NCI-H2171 (cell line): ENCODE results near the gene KIF2A.

ENCODE experiments used
- DNase-seq: peaks from one replicate; lab custom pipeline; 2025; lab: John Stamatoyannopoulos, UW

The KIF2A gene

DNA sequence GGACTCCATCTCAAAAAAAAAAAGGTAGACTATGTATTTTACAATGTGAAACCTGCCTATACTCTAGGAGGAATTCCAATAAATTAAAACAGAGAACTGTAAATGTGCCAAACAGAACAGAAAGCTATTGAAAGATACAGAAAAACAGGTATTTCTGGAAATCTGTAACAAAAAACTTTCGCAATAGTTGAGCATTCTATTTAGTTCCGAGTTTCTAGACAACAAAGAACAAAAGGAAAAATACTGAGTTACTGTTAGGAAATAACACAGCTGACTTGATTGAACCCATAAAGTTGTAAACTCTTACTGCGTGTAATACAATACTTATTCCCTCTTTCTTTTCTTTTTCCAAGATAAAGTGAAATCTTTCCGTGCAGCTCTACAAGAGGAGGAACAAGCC, 79.1 kb downstream of the KIF2A start:
- no peak for DNase-seq

DNA sequence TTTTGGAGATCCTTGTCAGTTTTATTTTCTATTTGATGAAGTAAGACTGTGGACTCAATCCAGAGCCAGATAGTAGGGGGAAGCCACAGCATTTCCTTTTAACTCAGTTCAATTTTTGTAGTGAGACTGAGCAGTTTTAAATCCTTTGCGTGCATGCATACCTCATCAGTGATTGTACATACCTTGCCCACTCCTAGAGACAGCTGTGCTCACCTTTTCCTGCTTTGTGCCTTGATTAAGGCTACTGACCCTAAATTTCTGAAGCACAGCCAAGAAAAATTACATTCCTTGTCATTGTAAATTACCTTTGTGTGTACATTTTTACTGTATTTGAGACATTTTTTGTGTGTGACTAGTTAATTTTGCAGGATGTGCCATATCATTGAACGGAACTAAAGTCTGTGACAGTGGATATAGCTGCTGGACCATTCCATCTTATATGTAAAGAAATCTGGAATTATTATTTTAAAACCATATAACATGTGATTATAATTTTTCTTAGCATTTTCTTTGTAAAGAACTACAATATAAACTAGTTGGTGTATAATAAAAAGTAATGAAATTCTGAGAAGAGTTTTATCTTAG, 79.9 kb downstream of the KIF2A start:
- DNase-seq, result no peak

DNA sequence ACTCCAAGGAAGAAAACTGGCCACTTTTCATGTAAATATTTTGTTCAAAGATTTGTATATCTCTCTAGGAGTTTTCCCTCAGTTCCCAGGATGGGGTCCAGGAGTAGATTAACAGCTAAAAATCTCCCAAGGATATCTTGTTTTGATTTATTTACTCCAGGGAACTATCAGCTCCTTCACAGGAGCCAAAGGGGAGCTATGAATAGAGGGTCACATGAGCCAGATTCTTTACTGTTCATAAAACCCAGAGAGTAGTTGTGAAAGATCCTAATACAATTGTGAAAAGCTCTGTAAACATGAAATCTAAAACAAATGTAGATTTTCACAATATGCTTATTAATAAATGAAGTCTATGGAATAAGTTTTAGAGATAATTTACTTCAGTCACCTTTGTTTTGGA, 80.8 kb downstream of the KIF2A start:
- DNase-seq, result no peak

DNA sequence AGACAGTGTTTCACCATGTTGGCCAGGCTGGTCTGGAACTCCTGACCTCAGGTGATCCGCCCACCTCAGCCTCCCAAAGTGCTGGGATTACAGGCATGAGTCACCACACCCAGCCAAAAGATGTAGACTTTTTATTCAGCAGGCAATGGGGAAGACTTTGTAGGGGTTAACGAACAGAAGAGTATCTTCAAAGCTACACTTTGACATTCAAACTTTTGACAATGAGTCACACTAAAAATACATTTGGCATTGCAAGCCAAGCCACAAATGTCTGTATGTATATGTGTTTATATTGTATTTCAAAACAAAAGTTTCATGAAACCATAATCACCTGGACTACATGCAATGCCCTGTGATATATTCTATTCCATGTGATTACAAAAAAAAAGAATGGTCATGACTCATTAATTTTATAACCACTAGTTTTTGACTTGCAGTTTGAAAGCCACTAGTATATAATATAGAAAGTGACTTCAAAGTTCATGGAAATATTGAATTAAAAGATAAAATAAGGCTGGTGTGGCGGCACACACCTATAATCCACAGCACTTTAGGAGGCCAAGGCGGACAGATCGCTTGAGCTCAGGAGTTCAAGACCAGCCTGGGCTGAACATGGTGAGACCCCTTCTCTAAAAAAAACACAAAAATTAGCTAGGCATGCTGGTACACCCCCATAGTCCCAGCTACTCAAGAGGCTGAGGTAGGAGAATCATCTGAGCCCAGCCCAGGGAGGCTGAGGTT, 89.4 kb downstream of the KIF2A start:
- DNase-seq, result no peak

DNA sequence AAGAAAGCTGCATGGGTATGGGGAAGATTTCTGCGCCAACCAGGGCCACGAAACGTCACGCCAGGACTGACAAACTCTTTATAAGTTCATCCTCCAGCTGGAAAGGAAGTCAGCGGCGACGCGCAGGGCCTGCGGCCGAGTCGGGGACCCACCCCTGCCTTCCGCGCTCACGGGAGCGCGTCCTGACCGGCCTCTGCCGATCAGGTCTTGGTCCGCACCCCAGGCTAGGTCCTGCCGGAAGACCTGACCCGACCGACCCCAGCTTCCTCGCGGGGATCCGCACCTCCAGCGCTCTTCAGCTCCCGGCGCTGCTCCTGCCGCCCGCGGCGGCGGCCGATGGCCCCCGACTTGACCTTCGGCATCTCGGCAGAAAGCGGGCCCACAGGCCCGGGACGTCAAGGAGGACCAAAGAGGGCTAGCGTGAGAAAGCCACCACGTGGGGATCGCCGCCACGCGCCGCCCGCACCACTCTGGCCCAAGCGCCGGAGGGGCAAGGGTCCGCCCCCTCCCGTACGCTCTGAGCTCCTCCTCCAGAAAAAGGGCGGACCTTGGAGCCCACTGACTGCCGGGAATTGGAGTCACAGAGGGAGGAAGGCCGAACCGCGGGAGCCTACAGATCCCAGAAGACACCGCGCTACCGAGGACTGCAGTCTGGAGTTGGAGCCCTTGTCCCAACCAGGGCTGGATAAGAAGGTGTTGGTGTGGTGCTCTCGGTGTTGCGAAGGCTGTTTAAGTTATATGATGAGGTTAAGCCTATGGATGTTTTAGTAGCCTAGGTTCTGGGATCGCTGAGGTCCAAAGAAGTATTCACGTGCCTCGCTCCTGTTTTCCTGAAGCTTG, 97.6 kb downstream of the KIF2A start, which contains the start of gene DIMT1:
TSS of gene DIMT1 (minus strand) at position 495 of the 840 bp plus-strand sequence. CDS start at position 362, 133 bp downstream.
- DNase-seq, result peak; percentile 83

DNA sequence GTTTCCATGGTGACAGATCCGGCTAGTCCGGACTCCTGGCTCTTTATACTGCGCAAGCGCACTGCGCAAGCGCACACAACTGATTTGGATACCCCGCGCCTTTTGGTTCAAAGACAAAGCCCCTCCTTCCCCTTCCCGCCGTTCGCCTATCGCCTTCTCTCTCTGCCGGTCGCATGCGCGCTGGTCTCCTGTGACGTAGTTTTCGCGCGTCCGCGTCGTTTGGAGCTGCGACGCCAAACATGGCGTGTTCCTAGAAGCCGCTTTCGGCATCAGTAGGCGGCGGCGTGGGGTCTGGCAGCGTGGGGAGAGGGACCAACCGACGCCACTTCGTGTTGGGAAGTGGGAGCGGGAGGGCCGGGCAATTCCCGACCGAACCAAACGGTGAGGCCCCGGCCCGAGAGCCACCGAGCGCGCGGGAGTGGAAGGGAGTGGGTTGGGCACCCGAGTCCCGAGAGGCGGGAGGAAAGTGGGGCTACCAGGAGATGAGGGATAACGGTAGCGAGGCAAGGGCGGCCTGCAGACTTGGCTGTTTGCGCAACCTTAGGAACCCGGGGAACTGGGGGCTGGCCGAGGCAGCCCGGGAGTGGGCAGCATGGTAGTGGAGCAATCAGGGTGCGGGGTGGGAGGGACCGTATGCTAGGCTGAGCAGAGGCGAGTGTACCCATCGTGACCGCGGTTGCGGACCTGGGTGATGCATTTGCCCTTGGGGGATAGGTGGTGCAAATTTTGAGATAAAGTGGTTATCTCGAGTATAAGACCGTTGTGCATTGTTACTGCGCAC, 106.7 kb downstream of the KIF2A start, which contains the start of gene IPO11:
TSS of gene IPO11 (plus strand) at position 215 of the 781 bp plus-strand sequence. CDS start 24,517 bp downstream, outside the sequence.
- peak; percentile 93 for DNase-seq

DNA sequence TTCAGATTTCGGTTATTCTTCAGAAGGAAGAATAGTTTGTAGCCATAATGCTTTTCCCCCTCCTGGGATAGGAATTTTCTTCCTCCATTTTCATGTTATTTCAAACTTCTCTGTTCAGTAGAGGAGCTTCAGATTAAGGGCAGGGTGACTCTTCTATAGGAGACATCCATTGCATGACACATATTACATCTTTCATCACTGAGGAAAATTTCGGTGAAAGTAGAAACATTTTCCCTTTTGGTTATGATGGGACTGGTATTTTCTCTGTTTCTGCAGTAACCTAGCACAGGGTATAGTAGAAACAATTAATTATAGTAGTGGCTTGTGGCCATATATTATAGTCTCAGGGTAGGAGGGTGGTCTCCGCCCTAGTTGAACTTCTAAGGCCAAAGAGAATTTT, 107.7 kb downstream of the KIF2A start:
- no peak for DNase-seq

DNA sequence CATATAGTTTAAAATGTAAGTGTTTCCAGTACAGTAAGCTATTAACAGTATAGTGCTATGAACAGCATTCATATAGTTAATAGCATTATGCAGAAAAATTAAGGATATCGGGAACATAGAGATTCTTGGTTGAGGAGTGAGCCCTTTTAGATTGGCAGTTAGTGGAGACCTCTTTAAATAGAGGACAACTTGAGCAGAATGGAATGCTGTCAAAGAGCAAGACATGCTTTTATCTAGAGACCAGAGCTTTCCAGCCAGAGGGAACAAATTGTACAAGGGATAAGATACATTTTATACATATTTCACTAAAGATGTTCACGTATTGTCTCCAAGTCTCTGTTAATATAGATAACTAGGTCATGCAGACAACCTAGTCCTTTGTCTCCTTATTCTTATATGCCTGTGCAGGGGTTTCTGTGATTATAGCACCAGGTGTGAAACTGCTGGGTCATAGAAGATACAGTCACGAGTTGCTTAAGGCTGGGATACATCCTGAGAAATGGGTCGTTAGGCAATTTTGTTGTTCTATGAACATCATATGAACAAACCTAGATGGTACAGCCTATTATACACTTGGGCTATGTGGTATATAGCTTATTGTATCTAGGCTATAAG, 112.6 kb downstream of the KIF2A start:
- no peak for DNase-seq

DNA sequence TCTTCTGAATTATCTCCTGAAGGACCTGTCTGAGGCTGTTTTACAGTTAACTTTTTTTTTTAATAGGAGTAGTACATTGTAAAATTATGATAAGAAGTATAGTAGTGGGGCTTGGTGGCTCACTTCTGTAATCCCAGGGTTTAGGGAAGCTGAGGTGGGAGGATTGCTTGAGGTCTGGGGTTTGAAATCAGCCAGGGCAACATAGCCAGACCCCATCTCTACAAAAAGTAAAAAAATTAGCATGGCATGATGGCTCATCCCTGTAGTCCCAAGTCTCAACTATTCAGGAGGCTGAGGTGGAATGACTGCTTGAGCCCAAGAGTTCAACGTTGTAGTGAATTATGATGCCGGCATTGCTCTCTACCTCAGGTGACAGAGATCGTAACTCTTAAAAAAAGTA, 113.6 kb downstream of the KIF2A start:
- DNase-seq, result no peak

DNA sequence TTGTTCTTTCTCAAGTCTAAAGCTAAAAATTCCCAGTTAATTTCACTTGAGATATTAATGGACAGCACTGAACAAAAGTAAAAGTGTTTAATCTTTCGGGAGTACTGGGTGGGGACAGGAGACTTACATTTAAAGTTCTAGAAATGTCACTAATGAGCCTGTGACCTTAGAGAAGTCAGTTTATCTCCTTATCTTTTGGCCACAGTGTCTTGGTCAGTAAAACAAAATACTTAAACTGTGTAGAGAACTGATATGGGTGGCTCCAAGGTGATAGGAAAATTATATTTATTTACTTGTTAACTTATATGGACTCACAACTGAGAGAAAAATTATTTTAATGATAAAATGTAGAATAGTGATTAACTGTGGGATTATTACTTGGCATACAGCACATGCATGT, 115.4 kb downstream of the KIF2A start:
- DNase-seq, result no peak

DNA sequence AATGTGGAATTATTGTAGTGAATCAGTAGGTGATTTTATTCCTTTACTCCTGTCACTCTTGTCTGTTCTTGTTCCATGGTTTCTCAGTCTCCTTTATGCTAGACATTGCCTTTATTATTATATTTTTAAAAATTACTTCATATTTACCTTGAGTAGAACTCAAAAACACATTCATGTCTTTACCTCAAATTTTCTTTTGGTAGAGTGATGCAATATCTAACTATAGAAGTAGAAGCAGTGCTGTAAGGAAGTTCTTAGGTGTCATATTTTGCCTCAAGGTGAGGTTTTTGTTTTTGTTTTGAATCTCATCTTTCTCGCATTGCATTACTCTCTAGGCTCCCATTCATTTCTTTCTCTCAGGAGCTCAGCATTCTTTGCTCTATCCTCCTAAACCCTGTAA, 118.8 kb downstream of the KIF2A start:
- no peak for DNase-seq

DNA sequence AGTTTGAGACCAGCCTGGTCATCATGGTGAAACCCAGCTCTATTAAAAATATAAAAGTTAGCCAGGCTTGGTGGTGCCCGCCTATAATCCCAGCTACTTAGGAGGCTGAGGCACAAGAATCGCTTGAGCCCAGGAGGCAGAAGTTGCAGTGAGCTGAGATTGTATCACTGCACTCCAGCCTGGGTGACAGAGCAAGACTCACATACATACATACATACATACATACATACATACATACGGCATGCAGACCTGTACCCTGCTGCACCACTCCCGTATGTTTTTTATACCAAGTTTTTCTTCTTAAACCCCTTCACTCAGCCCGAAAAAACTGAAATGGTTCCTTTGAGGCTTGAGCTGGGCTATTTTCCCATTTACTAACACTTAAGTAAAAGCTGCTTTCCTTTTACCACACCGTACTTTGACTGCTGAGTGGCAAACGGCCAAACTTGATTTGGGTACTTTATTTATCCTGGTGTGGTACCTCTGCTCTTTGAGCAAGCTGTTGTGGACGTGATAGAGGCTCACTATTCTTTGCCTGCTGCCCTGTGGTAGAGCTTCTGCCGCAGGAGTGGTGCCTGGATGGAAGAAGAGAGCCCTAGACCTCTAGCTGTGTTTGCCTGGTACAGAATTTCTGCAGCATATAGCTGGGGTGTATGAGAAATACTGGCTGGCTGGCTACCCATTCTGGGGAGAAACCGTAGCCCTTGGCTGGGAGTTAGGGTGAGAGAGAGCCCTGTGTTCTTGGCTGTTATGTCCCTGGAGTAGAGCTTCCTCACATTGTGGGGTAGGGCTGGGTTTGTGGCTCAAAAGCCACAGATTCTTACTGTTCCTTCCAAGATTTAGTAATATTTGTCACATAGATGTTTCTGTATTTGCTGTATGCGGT, 126.0 kb downstream of the KIF2A start:
- DNase-seq, result no peak

DNA sequence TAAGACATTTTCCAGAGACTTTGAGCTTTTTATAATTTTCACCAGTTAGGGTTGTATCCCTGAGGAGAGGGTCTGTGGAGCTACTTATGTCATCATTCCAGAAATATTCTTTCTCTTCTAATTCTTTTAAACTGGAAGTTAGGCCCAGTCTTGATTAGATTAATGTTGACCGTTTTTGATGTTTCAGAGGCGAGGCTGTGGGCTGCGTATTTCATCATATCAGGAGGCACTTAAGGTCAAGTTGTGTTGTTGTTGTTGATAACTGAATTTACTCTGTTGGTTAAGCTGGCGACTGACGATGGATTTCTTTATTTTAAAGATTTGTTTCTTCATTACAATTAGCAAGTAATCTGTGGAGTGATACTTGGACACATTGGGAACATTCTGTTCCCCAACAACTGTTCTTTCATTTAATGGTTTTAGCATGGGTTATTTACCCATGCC, 126.6 kb downstream of the KIF2A start:
- DNase-seq, result no peak
